ENCODE data around the gene FNTB.

The FNTB gene, protein sequence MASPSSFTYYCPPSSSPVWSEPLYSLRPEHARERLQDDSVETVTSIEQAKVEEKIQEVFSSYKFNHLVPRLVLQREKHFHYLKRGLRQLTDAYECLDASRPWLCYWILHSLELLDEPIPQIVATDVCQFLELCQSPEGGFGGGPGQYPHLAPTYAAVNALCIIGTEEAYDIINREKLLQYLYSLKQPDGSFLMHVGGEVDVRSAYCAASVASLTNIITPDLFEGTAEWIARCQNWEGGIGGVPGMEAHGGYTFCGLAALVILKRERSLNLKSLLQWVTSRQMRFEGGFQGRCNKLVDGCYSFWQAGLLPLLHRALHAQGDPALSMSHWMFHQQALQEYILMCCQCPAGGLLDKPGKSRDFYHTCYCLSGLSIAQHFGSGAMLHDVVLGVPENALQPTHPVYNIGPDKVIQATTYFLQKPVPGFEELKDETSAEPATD

DNA sequence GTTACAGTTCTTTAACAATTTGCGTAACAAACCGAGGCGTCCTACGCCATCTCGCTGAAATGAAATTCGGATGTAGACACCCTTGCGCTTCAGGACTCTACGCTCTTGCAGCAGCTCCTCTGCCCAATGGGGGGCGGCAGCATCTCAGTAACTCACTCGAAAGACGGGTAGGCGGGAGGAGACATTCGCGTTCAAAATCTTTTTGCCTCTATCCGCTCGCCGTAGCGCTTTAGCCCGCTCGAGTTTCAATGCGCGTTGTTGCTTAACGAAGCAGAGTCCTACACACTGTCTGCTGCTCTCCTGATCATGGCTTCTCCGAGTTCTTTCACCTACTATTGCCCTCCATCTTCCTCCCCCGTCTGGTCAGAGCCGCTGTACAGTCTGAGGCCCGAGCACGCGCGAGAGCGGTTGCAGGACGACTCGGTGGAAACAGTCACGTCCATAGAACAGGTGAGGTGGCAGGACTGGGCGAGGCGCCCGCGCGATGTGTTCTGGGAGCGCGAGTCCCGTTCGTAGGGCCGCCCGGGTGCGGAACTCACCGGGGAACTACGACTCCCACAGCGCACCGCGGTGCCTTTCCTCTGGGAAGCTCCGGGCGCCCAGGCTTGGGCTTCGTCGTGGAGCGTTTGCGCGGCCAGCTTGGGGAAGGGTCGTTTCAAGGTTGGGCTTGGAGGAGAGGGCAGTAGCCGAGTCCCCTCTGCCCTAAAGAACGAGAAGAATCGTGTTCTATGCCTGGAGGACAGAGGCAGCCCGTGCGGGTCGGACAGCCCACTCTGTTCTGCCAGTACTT, at the start of gene FNTB:
TSS of gene FNTB (plus strand) at position 248 of the 790 bp plus-strand sequence. CDS start at position 307, 59 bp downstream.
- peak within 1 kb of the TSS; percentile 95 for H3K27ac ChIP-seq
- TF ChIP-seq ZFX (IDR thresholded peaks at IDR 0.05) (no peak), CTCF (conservative IDR thresholded peaks at IDR 0.05) (peak; percentile 87)

GRCh38 chr14:64937171-64937820, 49.4 kb upstream of the FNTB start:
- H3K27ac ChIP-seq = no peak overlapping the region

DNA sequence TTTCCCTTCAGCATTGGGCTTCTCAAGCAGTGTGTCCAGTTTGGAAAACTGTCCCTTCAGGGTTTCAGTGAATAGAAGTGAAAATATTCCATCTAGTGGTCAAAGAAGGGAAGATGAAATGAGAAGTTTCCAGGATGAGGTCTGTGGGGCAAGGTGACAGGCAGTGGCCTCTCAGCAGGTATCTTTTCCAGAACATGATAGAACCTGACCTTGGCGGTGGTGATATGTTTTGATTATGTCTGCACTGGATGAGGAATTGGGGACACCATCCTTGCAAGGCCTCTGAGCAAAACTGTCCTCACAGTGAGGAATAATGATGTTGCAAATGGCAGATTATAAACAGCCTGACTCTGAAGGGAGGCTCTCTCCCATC, 48.9 kb upstream of the FNTB start:
- TF ChIP-seq CTCF (conservative IDR thresholded peaks at IDR 0.05) (peak; percentile 44), ZFX (IDR thresholded peaks at IDR 0.05) (no peak)
- H3K27ac ChIP-seq = no peak overlapping the region

More at GRCh38 chr14:64937171-64937820, 49.4 kb upstream of the FNTB start:
- TF ChIP-seq CTCF (conservative IDR thresholded peaks at IDR 0.05) (no peak), ZFX (IDR thresholded peaks at IDR 0.05) (no peak)

- TF ChIP-seq ZFX (IDR thresholded peaks at IDR 0.05) = no peak
- no peak overlapping the region for H3K27ac ChIP-seq
These were observed 47.5 kb upstream of the FNTB start for GRCh38 chr14:64938972-64939816.

DNA sequence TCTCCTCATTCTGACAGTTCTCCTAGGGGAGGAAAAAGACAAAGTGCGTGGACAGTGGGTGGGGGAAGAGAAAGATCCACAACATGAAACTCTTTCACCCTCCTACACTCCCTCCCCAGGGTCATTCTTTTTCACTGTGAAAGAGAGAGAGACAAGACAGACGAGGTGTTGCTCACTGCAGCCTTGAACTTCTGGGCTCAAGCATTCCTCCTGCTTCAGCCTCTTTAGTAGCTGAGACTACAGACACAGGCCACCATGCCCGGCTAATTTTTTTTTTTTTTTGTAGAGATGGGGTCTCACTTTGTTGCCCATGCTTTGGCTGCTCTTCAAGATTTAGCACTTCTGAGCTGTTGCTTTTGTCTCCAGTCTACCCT, 46.9 kb upstream of the FNTB start:
- no peak overlapping the region for H3K27ac ChIP-seq
- TF ChIP-seq ZFX (IDR thresholded peaks at IDR 0.05) (no peak), CTCF (conservative IDR thresholded peaks at IDR 0.05) (no peak)

- no peak for TF ChIP-seq ZFX (IDR thresholded peaks at IDR 0.05)
- no peak for TF ChIP-seq CTCF (conservative IDR thresholded peaks at IDR 0.05)
- H3K27ac ChIP-seq = no peak overlapping the region
These were observed 46.3 kb upstream of the FNTB start for GRCh38 chr14:64940336-64940910.
